GM12878 (cell line): Measurements from ENCODE around the gene STK32B. TPM values are rescaled to one million over a fixed set of nuclear protein-coding genes. Genes with fewer than 3 reads are reported as not detected.

Experiments
- ATAC-seq: fragments of 200-7000 bp; cut with Tn5 transposase; 3 replicates; pipeline ENCODE4 v1.9.1; 2020; ENCODE audit warnings: mild to moderate bottlenecking, moderate library complexity
- BruUV-seq: library from RNA; stranded (reverse); fragments of 400-500 nt; replicated peaks from 2 replicates; lab custom pipeline; 2021; lab: Mats Ljungman, UMichigan
- CTCF ChIA-PET: fragments of 300-600 bp; sonication (Branson Sonifier 250); formaldehyde crosslinking; extraction: SDS; loops from one replicate; lab custom pipeline; 2021; ENCODE audit warnings: inconsistent platforms; lab: Yijun Ruan, JAX
- POLR2A ChIA-PET: fragments of 350-600 bp; formaldehyde crosslinking; extraction: SDS; loops from one replicate; lab custom pipeline; 2021; ENCODE audit warnings: inconsistent platforms; lab: Charles Lee
- RAD21 ChIA-PET: fragments of 300-600 bp; sonication (Branson Sonifier 250); formaldehyde crosslinking; loops from one replicate; lab custom pipeline; 2023; ENCODE audit warnings: antibody characterized with exemption; ENCODE audit not compliant: unreplicated experiment; lab: Charles Lee
- SMC1A ChIA-PET: fragments of 300-600 bp; sonication (Branson Sonifier 250); formaldehyde crosslinking; loops from one replicate; lab custom pipeline; 2023; ENCODE audit not compliant: unreplicated experiment, uncharacterized antibody; lab: Charles Lee
- DNase-seq: peaks from one replicate; pipeline ENCODE4 v3.0.0-alpha.2; 2011; ENCODE audit warnings: low read depth, low spot score
- FAIRE-seq: peaks from 3 replicates; lab custom pipeline; 2011; peaks lifted over from hg19 to GRCh38; lab: Jason Lieb, UNC
- H2AFZ ChIP-seq: 2 replicates; pipeline ENCODE4 v1.6.0; 2011; ENCODE audit warnings: low read depth, low read length, control low read depth; ENCODE audit not compliant: control insufficient read depth
- H3K27ac ChIP-seq: 2 replicates; pipeline ENCODE4 v1.5.1; 2011; ENCODE audit warnings: control low read depth; ENCODE audit not compliant: control insufficient read depth, insufficient read depth
- H3K27me3 ChIP-seq, 2 experiments: replicated peaks in 1 of 2; 2 replicates each; pipeline versions ENCODE4 v1.6.0 to v1.6.1; 2011; ENCODE audit warnings: low read length in 1 of 2; ENCODE audit not compliant: control insufficient read depth in 2 of 2, insufficient read depth in 2 of 2
- H3K36me3 ChIP-seq, 2 experiments: 2 replicates each; pipeline ENCODE4 v1.5.1; 2011; ENCODE audit warnings: low read length in 1 of 2; ENCODE audit not compliant: control insufficient read depth in 2 of 2, insufficient read depth in 2 of 2
- H3K4me1 ChIP-seq: 2 replicates; pipeline ENCODE4 v1.6.1; 2011; ENCODE audit warnings: mild to moderate bottlenecking, low read length, moderate library complexity, mixed read lengths; ENCODE audit not compliant: control insufficient read depth, insufficient read depth
- H3K4me2 ChIP-seq: 2 replicates; pipeline ENCODE4 v1.6.0; 2011; ENCODE audit warnings: control low read depth; ENCODE audit not compliant: control insufficient read depth, insufficient read depth
- H3K4me3 ChIP-seq: fragments of 200-600 bp; sonication (generic); 2 replicates; pipeline ENCODE4 v1.5.1; 2016
- H3K79me2 ChIP-seq: 2 replicates; pipeline ENCODE4 v1.6.0; 2011; ENCODE audit warnings: low read length; ENCODE audit not compliant: control insufficient read depth, insufficient read depth
- H3K9ac ChIP-seq: 2 replicates; pipeline ENCODE4 v1.8.0; 2011; ENCODE audit warnings: low read length, control low read depth, mixed read lengths; ENCODE audit not compliant: control insufficient read depth, insufficient read depth
- H3K9me3 ChIP-seq: replicated peaks from 3 replicates; pipeline ENCODE4 v1.5.1; 2011; ENCODE audit warnings: mild to moderate bottlenecking, low read length; ENCODE audit not compliant: control insufficient read depth, insufficient read depth
- H4K20me1 ChIP-seq: 2 replicates; pipeline ENCODE4 v1.6.0; 2011; ENCODE audit not compliant: control insufficient read depth, insufficient read depth
- ATF7 ChIP-seq: fragments of 450-650 bp; IDR thresholded peaks from 2 replicates; pipeline ENCODE4 v1.6.1; 2016; ENCODE audit warnings: low read depth, mild to moderate bottlenecking
- CREM ChIP-seq: IDR thresholded peaks from 2 replicates; pipeline ENCODE4 v1.6.1; 2014; ENCODE audit warnings: antibody characterized with exemption, low read depth
- NFXL1 ChIP-seq: fragments of 450-650 bp; IDR thresholded peaks from 2 replicates; pipeline ENCODE4 v1.6.1; 2017; ENCODE audit warnings: antibody characterized with exemption, mild to moderate bottlenecking, borderline replicate concordance
- PAX8 ChIP-seq: fragments of 450-650 bp; IDR thresholded peaks from 2 replicates; pipeline ENCODE4 v1.6.1; 2017; ENCODE audit warnings: mild to moderate bottlenecking, moderate library complexity
- POLR2AphosphoS5 ChIP-seq: IDR thresholded peaks from 2 replicates; pipeline ENCODE4 v1.6.1; 2011; ENCODE audit warnings: mild to moderate bottlenecking, low read length, inconsistent platforms
- ZBTB33 ChIP-seq: fragments of 450-650 bp; IDR thresholded peaks from 2 replicates; pipeline ENCODE4 v1.6.1; 2017; ENCODE audit warnings: mild to moderate bottlenecking
- ZBTB40 ChIP-seq: fragments of 450-650 bp; IDR thresholded peaks from 2 replicates; pipeline ENCODE4 v1.6.1; 2016; ENCODE audit warnings: mild to moderate bottlenecking, moderate library complexity, borderline replicate concordance
- WGBS: methylation state at CpG from one replicate; pipeline ENCODE4 v1.1.6; 2016; ENCODE audit warnings: low lambda C conversion rate; ENCODE audit not compliant: insufficient replicate concordance, insufficient coverage; ENCODE audit errors: missing lambda C conversion rate; 5-methylcytosine and 5-hydroxymethylcytosine counted together
- in situ Hi-C: fragments of 300-500 bp; cut with MboI; formaldehyde crosslinking; loops from 9 replicates; pipeline ENCODE4 v1.14.3; 2018; ENCODE audit warnings: mixed read lengths
- intact Hi-C: fragments of 100-400 bp; cut with micrococcal nuclease; formaldehyde crosslinking; loops from one replicate; pipeline ENCODE4 v1.14.2; 2022; ENCODE audit not compliant: unreplicated experiment
- polyA plus RNA-seq, 11 experiments: library from polyadenylated mRNA; depleted of rRNA in 4 of 11; unstranded in 6 of 11; stranded (reverse) in 5 of 11; fragments of >200 nt; fragmentation: Nextera tagmentation in 4 of 11; fragmentation: Illumina TruSeq in 1 of 11; extraction: Ambion mirVana in 4 of 11; extraction: Trizol in 1 of 11; gene quantifications; 1 replicate in 1 of 11; 2 replicates in 10 of 11; pipeline versions ENCODE4 v1.2.1 to v1.2.3, GENCODE V29; 2011 to 2016; ENCODE audit warnings: inconsistent platforms in 2 of 11, missing spikeins in 2 of 11, low read depth in 1 of 11
- total RNA-seq, 4 experiments: library from RNA; depleted of rRNA in 3 of 4; stranded (reverse); fragments of >200 nt in 3 of 4; fragmentation: Illumina TruSeq in 1 of 4; extraction: Trizol in 1 of 4; gene quantifications; 2 replicates each; pipeline versions ENCODE4 v1.2.1 to v1.2.3, GENCODE V29; 2013 to 2021

STK32B gene
- total and polyA plus RNA-seq, 10 of the 15 experiments (the other 5 are each of a cell fraction or from before 2014, with no cell fraction given): 0.04 to 0.12 (median 0.08) TPM; not detected in 7

GRCh38 chr4:5373327-5373726 is 322.0 kb downstream of the STK32B start:
- no peak overlapping the region for H3K4me2 ChIP-seq
- 8% methylated on average over 4 of the region's 4 CpGs for WGBS
- H3K27ac ChIP-seq: no peak overlapping the region
- H3K9ac ChIP-seq: no peak overlapping the region
- H2AFZ ChIP-seq: no peak overlapping the region
- intact Hi-C loops: no loop called here
- H3K9me3 ChIP-seq: no peaks in the 10 kb centered on the region; the same call in 2 of the 3 replicates
- POLR2A ChIA-PET: no interaction called here
- no peak for ATAC-seq
- SMC1A ChIA-PET: no interaction called here
- H4K20me1 ChIP-seq: no peaks in the 10 kb centered on the region
- H3K4me1 ChIP-seq: no peaks in the 10 kb centered on the region
- RAD21 ChIA-PET: no interaction called here
- TF ChIP-seq CREM (no peak), ZBTB33 (no peak), NFXL1 (no peak), PAX8 (no peak), ATF7 (no peak), POLR2AphosphoS5 (no peak)
- no peaks in the 10 kb centered on the region for H3K36me3 ChIP-seq
- in situ Hi-C loops: no loop called here
- CTCF ChIA-PET: no interaction called here
- DNase-seq: no peak
- H3K27me3 ChIP-seq: no peaks in the 10 kb centered on the region
- H3K79me2 ChIP-seq: no peaks in the 10 kb centered on the region
- no peak for FAIRE-seq
- BruUV-seq: no TSS peak
- H3K4me3 ChIP-seq: no peak overlapping the region

GRCh38 chr4:5374592-5374991 is 323.3 kb downstream of the STK32B start:
- Histone ChIP-seq H3K4me2 (no peak overlapping the region), H3K27me3 (no peaks in the 10 kb centered on the region), H4K20me1 (no peaks in the 10 kb centered on the region), H3K36me3 (no peaks in the 10 kb centered on the region), H3K27ac (no peak overlapping the region), H3K4me1 (no peaks in the 10 kb centered on the region), H3K9me3 (no peaks in the 10 kb centered on the region; the same call in 2 of the 3 replicates), H2AFZ (no peak overlapping the region), H3K4me3 (no peak overlapping the region), H3K79me2 (no peaks in the 10 kb centered on the region), H3K9ac (no peak overlapping the region)
- BruUV-seq: no TSS peak
- intact Hi-C loops (no loop called here), in situ Hi-C loops (no loop called here)
- no peak for TF ChIP-seq ZBTB40
- SMC1A ChIA-PET: no interaction called here
- POLR2A ChIA-PET: no interaction called here
- no peak for DNase-seq
- RAD21 ChIA-PET: no interaction called here
- WGBS: 32% methylated on average over 7 of the region's 7 CpGs
- FAIRE-seq: no peak
- no peak for ATAC-seq
- CTCF ChIA-PET: no interaction called here
